DMS153 treated with DMSO at 0.1 percent for 48 hours (cell line): ENCODE results near the gene LETM1.

Experiments used
- DNase-seq: peaks from one replicate; lab custom pipeline; 2025; ENCODE audit not compliant: unreplicated experiment; lab: John Stamatoyannopoulos, UW

Gene LETM1

DNA sequence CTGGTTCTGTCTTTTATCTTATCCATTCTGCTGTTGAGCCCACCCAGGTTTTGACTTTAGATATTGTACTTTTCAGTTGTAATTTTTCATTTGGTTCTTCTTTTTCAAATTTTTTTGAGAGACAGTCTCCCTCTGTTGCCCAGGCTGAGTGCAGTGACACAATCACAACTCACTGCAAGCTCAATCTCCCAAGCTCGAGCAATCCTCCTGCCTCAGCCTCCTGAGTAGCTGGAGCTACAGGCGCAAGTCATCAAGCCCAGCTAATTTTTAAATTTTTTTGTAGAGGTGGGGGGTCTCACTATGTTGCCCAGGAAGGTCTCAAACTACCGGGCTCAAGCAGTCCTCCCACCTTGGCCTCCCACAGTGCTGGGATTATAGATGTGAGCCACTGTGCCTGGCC is 25.7 kb downstream of the LETM1 start:
- no peak for DNase-seq

DNA sequence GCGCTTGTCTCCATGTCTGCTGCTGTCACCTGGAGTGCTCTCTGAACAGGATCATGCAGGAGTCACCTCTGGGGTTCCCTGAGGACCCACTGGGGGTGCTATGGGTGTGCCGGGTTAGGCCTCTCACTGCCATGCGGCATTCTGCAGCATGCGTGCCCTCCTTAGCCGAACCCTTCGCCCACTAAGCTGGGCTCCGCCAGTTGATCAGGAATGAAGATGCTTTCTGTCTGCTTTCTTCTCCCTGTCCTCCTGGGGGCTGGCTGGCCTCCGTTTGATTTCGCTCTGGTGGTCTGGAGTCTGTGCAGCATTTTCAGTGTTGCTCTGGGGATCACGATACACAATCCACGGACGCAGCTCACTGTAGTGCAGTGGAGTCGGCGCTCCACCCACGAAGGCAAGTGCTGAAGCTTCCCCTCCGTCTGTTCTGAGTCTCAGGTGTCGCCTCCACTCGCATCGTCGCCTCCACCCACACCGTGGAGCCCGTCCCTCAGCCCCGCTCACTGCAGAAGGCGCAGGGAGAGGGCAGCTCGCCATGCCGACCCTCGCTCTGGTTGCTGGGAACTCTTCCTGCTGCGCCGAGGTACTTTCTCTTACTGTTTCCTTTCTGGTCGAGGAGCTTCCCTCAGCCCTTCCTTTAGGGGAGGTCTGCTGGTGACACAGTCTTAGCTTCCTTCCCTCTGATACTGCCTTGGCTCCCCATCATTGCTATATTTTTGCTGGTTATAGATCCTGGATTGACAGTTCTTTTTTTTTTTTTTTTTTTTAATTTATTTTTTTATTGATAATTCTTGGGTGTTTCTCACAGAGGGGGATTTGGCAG is 29.2 kb downstream of the LETM1 start:
- no peak for DNase-seq

DNA sequence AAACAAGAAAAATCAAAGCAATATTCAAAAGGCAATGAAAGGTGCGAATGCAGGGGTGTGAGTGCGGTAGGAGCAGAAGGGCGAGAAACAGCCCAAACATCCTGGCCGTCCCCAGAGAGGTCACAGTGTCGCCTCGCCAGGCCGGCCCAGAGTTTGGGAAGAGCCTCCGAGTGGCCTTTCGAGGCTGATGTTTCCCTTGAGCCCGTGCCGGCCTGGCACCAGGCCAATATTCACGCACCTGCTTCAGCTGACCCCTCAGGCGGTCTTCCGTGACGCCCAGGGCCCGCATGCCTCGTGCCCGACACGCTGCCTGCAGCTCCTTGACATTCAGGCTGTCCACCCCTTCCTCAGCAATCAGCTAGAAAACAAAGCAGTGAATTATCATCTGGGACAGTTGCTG is 30.6 kb downstream of the LETM1 start:
- DNase-seq: no peak

DNA sequence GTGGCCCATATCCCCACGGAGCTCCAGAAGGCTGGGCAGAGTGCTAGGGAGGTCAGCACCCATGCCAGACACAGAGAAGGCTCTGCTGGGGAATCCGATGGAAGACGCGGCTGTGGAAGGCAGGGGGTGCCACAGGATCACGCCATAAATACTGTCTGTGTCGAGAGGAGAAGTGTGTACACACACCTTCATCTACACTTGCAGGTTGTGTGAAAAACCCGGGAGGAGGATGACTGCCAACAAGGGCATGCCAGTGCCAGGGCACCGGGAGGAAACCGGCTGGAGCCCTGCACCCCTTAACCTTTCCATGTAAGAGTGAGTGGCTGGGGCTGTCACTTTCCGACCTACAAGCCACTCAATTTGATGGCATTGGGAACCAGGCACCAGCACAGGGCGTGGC is 31.2 kb downstream of the LETM1 start:
- DNase-seq: no peak

DNA sequence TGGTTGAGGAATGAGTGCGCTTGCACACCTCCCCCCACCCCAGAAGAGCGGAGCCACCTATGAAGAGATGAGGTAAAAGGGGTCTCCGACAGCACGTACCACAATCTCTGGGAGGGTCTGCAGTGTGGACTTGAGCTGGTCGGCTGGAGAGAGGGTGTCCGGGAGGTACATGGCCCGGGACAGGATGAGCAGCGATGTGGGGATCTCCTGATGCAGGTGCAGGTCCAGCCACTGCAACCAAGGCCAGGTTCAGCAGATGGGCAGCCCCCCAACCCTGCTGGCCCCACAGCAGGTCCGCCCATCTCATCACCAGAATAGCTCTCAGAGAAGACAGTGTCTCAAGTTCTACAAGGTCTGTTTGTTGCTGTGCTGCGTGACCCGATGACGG is 32.4 kb downstream of the LETM1 start:
- no peak for DNase-seq

DNA sequence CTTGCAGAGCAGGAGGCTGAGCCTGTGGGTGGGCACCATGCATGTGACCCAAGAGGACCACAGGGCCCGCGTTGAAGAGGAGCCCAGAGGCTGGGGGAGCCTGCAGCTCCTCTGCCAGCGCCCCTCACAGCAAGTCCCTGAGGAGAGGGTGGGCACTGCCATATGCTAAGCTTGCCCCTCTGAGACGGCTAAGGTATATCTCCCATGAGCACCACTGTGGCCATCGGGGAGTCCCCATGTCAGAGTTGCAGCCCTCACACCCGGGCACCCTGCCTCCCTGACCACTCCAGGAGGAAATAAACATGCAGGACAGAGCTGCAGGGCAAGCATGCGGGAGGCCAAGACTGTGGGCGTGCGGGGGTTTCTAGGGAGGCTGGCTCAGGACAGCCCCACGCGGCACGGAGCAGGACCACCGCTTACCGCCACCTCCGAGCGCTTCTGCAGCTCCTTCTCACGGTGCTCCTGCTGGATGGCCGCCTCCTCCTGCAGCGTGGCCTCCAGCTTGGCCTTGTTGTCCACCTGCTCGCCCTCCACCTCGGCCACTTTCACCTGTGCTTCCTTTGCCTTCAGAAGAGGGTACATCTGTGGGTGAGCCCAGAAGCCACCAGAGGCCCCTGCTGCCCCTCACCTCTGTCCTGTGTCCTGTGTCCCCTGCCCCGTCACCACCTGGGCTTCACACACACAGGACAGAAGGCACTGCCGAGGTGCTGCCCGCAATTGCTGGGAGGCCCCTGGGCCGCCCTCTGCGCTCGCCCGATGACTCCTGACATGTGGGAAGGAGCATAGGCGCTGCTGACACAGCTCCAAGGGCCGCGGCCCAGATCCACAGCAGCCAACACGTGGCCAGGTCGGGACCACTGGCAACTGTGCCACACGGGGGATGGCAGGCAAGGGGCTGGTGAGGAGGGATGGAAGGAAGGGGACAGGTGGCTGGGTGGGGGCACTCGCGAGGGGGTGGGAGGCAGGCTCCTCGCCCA is 33.1 kb downstream of the LETM1 start:
- DNase-seq: no peak

DNA sequence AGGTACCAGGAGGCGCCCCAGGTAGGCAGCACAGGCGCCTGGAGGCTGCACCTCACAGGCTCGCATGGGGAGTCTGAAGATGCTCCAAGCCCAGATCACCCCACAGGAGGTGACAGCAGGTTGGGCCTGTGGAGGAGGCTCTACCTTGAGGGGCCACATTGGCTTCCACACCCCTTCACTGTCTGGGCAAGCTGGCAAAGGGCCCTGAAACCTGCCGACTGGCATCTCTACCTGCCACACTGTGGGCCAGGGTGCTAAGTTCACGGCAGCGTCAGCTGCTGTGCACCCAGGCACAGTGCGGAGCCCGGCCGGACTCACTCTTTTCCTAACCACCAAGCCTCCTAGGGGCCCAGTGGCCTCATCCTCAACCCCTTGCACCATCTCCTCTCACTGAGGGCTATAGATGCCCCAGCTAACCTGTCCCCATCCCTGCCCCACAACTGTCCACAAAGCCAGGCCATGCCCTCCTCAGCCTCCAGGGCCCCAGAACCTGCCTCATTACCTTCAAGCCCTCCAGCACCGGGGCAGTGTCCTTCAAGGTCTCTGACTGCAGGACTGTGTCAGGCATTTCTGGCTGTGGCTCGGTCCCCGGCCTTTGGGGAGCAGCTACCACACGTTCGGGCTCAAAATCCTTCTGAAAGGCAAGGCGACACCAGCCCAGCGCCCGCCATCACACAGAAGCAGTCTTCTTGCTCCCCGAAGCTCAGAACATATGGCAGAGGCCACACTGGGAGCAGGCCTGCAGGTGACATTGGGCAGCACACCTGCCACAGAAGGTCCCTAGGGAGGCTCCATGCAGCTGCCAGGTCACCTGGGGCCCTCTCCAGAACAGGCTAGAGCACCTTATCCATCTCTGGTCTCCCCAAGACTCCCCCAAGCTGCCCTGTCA is 34.0 kb downstream of the LETM1 start:
- DNase-seq: no peak

DNA sequence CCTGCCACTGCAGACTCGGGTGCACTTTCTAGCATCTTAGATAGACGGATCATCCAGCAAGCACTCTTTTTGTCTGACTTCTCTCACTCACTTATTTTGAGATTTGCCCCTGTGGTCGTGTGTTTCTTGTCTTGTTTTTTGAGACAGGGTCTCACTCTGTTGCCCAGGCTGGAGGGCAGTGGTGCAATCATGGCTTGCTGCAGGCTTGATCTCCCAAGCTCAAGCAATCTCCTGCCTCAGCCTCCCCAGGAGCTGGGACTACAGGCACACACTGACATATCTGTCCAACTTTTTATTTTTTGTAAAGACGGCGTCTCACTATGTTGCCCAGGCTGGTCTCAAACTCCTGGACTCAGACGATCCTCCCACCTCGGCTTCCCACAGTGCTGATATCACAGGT is 36.1 kb downstream of the LETM1 start:
- no peak for DNase-seq

DNA sequence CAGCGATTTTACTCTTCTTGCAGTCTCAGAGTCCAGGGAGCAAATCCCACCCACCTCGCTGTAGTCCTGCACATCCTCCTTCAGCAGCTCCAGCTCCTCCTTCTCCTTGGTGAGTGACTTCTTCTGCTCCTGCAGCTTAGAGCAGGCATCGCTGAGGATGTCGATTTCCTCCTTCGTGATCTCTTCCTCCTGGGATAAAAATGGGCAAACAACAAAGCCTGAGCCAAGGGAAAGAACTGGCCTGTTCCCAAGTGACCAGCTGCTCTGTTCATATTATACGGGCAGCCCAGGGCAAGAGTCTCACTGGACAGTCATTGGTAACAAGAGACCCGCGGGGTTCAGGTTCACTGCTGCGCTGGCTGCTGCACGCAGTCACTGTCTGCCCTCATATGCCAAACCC is 36.7 kb downstream of the LETM1 start:
- DNase-seq: no peak

DNA sequence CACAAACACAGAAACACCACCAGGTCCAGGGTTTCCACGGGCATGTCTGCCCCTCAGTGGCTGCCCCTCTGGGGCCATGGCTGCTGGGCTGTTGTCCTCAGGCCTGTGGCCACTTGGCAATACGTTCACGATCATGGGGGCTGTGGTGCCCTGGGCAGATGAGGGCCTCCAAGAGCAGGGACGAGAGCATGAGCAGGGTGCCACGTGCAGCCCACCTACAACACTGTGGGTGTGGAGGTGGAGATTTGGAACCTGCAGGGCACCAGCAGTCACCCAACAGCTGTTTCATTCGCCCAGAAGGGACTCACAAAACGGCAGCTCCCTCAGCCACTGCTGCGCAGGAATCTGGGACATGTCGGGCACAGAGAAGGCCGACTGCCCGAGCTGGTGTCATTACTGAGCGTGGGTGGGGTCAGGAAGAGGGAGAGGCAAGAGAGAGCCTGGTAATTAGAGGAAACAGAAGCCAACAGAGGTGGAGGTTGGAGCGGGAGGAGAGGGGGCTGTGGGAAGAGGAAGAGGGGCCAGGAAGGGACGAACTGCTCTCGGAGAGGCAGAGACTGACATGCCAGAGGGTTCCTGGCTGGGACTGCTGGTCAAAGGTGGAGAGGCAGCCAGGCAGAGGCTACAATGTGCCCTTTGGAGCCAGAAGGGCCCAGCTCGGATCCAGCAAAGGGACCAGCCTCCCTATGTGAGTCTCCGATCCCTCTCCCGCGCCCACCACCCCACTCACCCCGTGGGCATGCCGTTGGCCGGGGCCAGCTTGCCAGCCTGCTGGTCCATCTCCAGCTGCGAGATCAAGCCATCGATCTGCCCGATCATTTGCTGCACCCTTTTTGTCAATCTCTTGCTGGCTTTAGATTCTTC is 39.7 kb downstream of the LETM1 start:
- DNase-seq: no peak

DNA sequence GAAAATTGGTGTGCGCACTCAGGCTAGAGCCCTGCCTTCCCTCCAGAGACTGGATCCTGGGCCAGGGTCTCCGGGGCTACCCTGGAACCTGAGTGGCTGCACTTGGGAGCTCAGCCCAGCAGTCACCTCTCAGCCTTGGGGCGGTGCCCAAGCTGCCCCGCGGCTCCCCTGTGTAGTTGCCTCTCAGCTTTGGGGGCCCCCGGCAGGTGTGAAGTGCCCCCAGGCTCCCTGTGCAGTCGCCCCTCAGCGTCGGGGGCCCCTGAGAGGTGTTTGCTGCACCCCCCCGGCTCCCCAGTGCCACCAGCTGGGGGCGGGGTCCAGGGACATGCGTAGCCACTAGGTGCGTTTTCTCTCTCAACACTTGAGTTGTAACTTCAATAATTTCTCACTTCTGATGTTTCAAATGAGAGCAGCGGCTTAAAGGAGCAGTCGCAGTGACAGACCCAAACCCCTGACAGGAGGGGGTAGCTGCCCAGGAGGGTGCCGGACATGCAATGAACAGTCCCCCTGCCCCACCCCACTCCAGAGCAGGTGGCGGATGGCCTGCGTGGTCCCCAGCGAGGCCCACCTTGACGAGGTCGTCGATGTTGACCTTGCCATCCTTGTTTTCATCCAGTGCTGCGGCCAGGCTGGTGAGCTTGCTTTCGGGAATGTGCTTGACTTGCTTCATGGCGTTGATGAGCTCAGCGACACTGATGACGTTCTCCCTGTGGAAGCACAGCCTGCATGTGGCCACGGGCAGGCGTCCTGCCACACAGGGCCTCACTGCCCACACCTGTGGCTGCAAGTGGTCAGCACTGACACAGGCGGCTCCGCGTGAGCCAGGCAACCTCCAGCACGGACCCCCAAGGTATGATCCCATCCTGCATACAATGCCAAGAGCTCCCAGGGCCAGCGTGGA is 40.6 kb downstream of the LETM1 start:
- no peak for DNase-seq

DNA sequence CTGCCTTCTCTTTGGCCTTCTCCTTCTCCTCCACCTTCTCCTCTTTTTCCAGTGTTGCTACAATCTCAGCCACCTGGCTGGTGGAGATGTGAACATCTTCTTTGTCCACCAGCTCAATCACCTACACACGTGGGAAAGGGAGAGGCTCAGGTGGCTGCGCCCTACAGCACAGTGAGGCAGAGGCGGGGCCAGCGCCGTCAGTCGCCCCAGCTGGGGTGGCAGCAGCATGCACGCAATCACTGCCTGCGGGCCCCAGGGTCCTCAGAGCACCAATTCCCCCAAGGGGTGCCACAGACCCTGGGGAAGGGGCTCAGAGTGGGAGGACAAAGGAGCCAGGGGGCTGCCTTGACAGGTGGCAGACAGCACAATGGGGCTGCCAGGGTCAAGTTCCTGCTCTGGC is 41.5 kb downstream of the LETM1 start:
- no peak for DNase-seq

DNA sequence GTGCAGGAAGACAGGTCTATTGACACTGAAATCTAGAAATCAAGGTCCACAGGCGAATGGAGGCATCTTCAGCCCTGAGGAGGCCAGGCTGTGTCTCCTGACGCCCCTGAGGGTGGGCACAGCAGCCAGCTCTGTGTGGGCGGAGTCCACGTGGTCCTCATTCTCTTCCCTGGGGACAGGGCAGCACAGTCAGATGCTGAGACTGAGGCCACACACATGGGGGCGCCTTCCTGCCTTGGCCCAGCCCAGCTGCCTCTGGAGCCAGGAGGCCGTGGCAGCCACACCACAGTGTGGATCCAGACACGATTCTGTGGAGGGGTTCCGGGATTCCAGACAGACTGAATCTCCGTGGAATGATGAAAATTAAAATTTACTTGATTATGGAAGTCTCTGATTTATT is 42.0 kb downstream of the LETM1 start:
- no peak for DNase-seq

DNA sequence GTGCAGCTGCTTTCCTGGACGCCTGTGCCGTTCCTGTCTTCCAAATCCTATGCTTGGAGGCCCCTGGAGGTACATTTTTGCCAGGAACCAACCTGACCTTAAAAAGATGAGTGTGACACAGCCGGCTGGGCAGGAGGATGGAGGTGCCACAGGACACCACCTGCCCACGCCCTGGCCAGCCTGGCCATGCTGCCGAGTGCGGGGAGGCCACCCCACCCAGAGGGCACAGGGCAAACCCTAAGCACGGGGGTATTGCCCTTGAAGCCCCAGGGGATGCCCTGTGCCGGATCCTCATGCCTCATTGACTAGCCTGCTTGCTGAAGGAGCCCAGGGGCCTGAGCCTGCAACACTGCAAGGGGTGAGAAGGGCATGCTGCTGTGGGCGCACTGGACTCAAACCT is 42.7 kb downstream of the LETM1 start:
- DNase-seq: no peak

DNA sequence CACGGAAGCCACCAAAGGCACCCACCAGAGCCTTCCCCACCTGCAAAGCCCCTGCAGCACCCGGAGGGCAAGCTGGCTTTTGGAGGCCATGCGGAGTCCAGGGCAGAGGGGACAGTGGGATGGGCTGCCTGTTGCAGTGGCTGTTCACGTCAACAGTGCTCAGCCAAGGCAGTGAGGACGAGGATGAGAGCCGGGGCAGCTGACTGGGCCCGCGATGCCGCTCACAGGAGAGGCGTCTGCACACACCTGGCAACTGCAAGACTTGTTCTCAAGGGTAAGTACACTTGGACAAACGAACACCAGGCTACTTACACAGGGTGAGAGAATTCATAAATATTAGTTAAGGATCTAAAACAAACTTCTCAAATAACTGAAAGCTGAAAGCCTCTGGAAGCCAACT is 43.2 kb downstream of the LETM1 start:
- no peak for DNase-seq

DNA sequence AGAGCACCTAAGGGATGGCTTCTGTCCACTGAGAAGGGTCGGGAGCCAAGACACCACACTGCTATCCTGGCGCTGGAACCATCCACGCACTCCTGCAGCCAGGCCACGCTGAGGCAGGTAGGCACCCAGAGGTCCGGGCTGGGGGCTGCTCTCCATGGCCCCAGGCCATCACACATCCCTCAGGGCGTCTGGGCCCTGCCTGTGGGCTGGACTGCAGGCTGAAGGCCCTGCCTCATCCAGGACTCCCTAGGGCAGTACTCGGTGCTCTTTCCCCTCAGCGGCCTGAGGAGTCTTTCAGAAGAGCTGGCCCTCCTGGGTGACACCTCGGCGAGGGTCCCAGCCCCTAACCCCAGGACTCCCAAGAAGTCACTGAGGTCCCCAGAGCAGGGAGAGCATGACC is 45.2 kb downstream of the LETM1 start:
- DNase-seq: no peak

DNA sequence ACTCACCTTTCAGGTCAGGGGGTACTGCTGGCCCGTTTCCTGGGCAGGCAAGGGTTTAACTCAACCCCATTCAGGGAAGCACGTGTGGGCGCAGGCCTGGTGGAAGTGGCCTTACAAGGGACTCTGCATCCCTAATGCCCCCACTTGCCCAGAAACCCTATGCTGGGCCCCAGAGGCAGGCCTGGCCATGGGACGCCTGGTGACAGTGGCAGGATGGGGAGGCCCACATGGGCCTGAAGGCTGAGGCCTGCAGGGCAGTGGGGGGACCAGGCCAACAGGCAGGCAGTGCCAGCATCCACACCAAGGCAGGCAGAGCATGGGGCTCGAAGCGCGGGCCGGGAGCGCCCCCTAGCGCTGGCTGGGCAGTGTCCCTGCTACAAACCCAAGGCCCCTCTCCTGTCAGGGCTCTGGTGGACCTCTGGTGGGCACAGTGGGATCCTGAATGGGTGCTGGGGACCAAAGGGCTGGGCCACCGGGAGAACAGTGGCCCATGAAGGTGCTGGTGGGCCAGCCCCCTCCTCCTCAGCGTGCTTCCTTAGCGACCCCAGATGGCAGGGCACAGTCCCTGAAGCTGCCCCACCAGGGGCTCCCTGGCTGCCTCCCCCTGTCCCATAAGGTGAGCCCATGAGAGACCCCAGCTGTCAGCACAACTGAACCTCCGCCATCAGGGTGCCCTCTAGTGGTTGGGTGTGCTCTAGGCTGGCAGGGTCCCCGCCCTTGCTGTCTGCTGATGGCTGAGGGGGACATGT is 46.0 kb downstream of the LETM1 start:
- DNase-seq: no peak
